Stimulated activated CD4-positive, alpha-beta T cell treated with anti-CD3 and anti-CD28 coated beads, Interleukin-2, amount 100 ng/mL, for 48 hours (primary cell): Measurements from ENCODE around the gene PPEF2.
"Not testable (repeated sequence)": the region's sequence is repeated elsewhere in the genome, so short reads cannot be mapped to it uniquely, and the experiment has no call there.

Experiments
- DNase-seq, 2 donors: peaks; one replicate each; pipeline ENCODE4 v3.0.0-alpha.2; 2020

Gene PPEF2, protein sequence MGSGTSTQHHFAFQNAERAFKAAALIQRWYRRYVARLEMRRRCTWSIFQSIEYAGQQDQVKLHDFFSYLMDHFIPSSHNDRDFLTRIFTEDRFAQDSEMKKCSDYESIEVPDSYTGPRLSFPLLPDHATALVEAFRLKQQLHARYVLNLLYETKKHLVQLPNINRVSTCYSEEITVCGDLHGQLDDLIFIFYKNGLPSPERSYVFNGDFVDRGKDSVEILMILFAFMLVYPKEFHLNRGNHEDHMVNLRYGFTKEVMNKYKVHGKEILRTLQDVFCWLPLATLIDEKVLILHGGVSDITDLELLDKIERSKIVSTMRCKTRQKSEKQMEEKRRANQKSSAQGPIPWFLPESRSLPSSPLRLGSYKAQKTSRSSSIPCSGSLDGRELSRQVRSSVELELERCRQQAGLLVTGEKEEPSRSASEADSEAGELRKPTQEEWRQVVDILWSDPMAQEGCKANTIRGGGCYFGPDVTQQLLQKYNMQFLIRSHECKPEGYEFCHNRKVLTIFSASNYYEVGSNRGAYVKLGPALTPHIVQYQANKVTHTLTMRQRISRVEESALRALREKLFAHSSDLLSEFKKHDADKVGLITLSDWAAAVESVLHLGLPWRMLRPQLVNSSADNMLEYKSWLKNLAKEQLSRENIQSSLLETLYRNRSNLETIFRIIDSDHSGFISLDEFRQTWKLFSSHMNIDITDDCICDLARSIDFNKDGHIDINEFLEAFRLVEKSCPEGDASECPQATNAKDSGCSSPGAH

DNA sequence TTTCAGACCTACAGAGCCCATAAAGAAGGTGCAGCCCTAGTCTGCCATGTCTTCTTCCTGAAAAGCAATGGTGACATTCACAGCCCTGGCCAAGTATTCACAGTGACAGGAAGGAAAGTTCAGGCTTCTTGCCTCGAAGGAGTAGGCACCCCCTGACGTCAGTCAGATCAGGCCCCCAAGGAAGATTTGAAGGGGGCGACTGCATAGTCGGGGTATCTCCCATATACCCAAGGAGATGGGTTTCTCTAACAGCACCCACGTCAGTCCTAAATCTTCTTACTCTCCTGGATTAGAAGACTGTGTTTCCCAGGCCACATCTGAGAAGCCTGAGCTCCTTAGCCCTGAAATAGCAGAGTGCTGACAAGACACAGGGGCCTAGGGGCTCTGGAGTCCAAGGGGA, at the start of gene PPEF2:
PPEF2 (minus strand) TSS at position 101 of the 400 bp plus-strand sequence. CDS start 6,127 bp downstream, outside the sequence.
- DNase-seq, result no peak

- no peak for DNase-seq
These were observed 48.1 kb upstream of the PPEF2 start for GRCh38 chr4:75950213-75950815.

DNA sequence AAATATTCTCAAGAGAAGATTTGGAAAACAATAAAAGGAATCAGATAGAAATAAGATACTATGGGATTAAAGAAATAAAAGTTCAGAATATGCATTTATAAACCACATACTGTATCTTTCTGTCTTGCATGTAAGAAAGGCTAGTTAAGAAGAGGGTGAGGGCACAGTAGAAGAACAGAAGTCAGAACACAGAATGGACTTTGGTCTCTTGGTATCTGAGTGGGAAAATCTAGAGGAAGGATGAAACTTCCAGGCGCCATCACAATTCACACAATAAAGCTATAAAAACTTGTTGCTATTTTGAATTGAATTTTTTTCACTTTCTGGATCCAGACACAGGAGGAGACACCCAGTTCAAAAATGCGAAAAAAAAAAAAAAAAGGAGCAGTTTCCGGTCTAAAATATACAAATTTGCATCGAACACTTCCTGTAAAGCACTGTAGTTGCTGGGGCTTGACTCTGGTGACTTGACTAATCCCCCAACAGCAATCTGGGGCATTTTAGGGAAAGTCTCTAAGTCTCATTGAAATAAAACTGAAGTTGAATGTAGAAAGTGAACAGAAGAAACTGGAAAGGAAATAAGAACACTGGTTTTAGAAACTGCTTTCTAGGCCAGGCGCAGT, 46.7 kb upstream of the PPEF2 start:
- no peak for DNase-seq

GRCh38 chr4:75940692-75941253, 38.5 kb upstream of the PPEF2 start, which contains the start of gene NAAA:
NAAA (minus strand) TSS chr4:75941013; CDS start chr4:75940949, 64 bp downstream.
- DNase-seq, result peak; percentile 69 to 70

- DNase-seq, result peak; percentile 61 to 64
These were observed 37.8 kb upstream of the PPEF2 start for GRCh38 chr4:75939890-75940691.

DNA sequence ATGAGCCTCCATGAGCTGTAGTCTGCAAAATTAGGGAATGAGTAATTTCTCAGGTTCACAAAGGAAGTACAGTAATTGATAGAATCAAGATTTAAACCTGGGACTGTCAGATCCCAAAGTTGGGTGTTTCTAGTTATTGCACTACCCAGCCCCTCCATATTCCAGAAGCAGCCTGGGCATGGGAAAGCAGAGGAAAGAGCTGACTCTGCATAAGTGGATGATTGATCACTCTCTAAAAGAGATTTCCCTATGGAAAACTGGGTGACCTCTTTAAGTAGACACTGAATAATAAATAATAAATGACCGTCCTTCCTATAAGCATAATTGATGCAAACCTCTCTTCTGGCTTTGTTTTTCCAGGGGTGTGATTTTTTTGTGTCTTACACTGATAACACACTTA, 33.4 kb upstream of the PPEF2 start:
- DNase-seq, result no peak

DNA sequence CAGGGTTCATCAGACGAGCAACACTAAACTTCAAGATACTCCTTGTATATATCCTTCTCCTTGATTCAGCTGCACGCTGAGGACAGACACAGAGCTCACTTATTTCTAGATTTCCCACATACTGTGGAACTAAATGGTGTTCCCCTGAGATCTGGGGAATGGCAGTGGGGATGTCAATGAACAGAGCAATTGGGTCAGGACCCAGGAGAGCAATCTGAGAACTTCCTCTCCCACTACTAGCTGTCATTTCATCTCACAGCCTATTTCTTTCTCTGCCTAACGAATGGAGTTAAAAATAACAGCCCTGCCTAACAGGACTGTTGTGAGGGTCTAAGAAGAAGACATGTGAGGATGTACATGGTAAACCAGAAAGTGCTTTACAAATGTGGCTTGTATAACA, 27.9 kb upstream of the PPEF2 start:
- no peak for DNase-seq

DNA sequence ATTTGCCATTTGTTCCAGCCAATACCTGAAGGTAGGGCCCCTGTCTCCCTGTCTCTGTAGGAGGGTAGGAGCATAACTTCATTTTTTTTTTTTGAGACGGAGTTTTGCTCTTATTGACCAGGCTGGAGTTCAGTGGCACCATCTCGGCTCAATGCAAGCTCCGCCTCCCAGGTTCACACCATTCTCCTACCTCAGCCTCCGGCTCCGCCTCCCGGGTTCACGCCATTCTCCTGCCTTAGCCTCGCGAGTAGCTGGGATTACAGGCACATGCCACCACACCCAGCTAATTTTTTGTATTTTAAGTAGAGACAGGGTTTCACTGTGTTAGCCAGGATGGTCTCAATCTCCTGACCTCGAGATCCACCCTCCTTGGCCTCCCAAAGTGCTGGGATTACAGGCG, 22.7 kb upstream of the PPEF2 start:
- DNase-seq, result not testable (repeated sequence)

GRCh38 chr4:75924309-75924827, 22.1 kb upstream of the PPEF2 start:
- DNase-seq, result no peak

GRCh38 chr4:75922588-75922987, 20.3 kb upstream of the PPEF2 start:
- no peak for DNase-seq

DNA sequence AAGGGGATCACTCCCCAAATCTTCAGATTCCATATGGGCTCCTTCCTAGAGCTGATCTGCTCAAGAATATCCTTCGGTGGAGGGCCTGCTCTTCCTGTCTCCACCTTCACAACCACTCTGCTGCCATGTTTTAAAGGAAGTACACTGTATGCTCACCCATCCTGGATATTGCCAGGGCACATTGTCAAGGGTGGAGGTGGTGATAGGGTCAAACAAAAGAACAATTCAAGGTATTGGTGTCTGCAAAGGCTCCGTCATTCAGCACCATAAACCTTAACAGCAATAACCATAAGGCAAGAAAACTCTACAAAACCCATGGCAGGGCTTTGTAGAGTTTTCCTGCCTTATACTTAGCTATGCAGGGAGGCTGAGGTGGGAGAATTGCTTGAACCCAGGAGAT, 19.7 kb upstream of the PPEF2 start:
- DNase-seq, result no peak

GRCh38 chr4:75920327-75920726, 18.1 kb upstream of the PPEF2 start:
- no peak for DNase-seq

GRCh38 chr4:75919920-75920319, 17.7 kb upstream of the PPEF2 start:
- DNase-seq, result no peak

DNA sequence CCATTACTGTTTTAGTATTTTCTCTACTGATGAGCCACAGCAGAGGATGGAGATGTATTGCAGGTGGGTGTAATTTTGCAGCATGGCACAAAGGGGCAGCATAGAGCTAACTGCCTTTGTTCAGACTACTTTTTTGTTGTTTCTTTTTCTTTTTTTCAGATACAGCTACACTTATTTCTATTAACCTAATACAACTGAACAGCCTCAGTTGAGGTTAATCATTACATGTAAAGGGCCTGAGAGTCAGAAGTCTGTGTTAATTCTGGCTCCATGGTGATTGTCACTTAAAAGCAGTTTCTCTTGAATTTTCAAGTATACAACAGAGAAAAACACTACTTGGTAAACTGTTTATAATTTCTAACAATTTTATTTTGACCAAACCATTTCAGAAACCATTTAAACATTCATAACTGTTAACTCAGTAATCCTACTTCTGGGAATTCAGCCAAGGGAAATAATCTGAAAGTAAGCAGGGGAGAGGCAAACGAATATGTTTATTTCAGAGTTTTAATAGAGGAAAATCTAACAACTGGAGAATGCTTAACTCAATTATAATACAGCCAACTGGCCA, 13.9 kb upstream of the PPEF2 start:
- DNase-seq, result peak; percentile 9 to 19

DNA sequence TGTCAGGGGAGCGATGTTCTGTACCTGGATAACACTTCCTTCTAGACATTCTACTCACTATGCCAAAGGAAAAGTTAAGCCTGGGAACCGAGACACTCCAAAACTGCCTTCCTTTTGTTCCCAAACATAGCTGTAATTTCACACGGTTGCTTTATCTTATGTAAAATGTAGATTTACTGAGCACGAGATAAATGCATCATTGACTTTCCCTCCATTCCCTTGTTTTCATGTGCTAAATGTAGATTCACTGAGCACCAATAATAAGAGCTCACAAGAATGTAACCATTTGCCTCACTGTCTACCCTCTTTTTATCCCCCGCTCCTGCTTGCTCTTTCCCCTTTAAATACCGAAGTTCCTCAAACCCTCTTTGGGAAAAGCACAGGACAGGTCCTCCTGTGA, 10.7 kb upstream of the PPEF2 start:
- no peak for DNase-seq

GRCh38 chr4:75910831-75911230, 8.6 kb upstream of the PPEF2 start:
- DNase-seq, result not testable (repeated sequence)

DNA sequence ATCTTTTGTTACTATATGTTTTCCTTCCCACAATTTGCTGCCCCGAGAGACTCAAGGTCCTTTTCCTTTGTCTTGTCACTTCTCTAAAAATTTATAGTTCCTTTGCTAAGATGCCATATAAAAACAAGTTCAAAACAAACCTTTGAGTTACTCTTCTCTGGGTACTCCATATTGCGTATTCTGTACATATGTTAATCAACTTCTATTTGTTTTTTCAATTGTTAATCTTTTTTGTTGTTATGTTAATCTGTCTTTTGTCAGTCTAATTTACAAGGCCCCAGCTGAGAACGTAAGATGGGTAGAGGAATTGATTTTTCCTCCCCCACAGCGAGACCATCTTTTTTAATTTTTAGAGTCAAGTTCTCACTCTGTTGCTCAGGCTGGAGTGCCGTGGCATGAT, 7.2 kb upstream of the PPEF2 start:
- DNase-seq, result no peak

DNA sequence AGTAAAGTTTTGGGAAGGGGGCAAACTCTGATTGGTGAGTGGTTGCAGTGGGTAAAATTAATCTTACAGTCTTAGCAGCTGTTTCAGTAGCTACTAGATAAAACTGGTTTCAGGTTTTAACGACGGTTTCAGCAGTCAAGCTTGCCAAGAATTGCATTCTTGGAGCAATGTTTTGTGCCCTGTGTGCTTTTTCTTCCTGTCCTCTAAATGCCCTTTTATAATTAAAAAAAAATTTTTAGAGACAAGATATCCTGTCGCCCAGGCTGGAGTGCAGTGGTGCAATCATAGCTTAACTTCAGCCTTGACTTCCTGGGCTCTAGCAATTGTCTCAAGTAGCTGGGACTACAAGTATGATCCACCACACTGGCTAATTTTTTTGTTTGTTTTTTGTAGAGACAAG, 6.3 kb upstream of the PPEF2 start:
- no peak for DNase-seq

- no peak for DNase-seq
These were observed 5.7 kb upstream of the PPEF2 start for GRCh38 chr4:75907966-75908365.

DNA sequence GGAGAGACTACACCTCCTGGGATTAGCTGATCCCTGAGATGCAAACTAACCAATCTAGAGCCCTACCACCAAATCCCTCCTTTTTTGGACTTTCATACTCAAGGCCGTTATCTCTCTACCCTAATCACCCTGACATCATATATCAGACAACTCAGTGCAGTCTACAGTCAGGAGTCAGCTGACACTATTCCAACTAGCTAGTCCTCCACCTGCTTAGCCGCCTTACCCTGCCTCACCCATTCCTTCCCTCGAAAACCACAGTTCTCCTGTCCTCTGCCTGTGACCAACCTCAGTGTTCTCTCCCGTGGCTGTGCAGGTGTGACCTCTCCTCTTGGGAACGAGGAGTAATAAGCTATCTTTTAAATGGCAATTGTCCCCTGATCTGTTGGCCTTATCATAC, 1.8 kb upstream of the PPEF2 start:
- no peak for DNase-seq

GRCh38 chr4:75898536-75898935, 3.7 kb downstream of the PPEF2 start:
- no peak for DNase-seq
